GM12891 (cell line): ENCODE measurements around the gene PLAGL1.

Source experiments
- PAX5 ChIP-seq: IDR thresholded peaks from 2 replicates; pipeline ENCODE4 v1.6.1; 2011; ENCODE audit warnings: low read length, moderate library complexity, mild to moderate bottlenecking; ENCODE audit not compliant: insufficient read depth, severe bottlenecking
- POLR2A ChIP-seq: IDR thresholded peaks from 2 replicates; pipeline ENCODE4 v1.6.1; 2011; ENCODE audit warnings: low read depth, low read length, control low read depth
- POLR2AphosphoS5 ChIP-seq: IDR thresholded peaks from 2 replicates; pipeline ENCODE4 v1.6.1; 2011; ENCODE audit warnings: low read depth, low read length, control low read depth
- POU2F2 ChIP-seq: IDR thresholded peaks from 2 replicates; pipeline ENCODE4 v1.6.1; 2011; ENCODE audit warnings: low read depth, mild to moderate bottlenecking, control low read depth, low read length, moderate library complexity
- SPI1 ChIP-seq: IDR thresholded peaks from 2 replicates; pipeline ENCODE4 v1.6.1; 2011; ENCODE audit warnings: low read depth, low read length, control low read depth
- TAF1 ChIP-seq: IDR thresholded peaks from 2 replicates; pipeline ENCODE4 v1.6.1; 2011; ENCODE audit warnings: low read depth, low read length, control low read depth

GRCh38 chr6:143936778-143937667, 71.0 kb downstream of the PLAGL1 start:
- TF ChIP-seq POLR2A (no peak), POLR2AphosphoS5 (no peak), TAF1 (no peak), SPI1 (no peak), POU2F2 (no peak), PAX5 (no peak)
